Neural crest cell (in vitro differentiated cells): ENCODE data around the gene DUSP10. TPM values are rescaled to one million over a fixed set of nuclear protein-coding genes. Genes with fewer than 3 reads are reported as not detected.

Experiments used
- DNase-seq: peaks from one replicate; pipeline ENCODE4 v3.0.0; 2021; ENCODE audit warnings: low read depth, mixed read lengths, low spot score
- H3K27ac Mint-ChIP-seq: one replicate; pipeline ENCODE4 v1.8.0; 2021; ENCODE audit warnings: mild to moderate bottlenecking, mixed read lengths; ENCODE audit not compliant: unreplicated experiment
- H3K27me3 Mint-ChIP-seq: 2 replicates; pipeline ENCODE4 v1.8.0; 2021; ENCODE audit warnings: low read depth, mild to moderate bottlenecking, mixed read lengths
- H3K36me3 Mint-ChIP-seq: 2 replicates; pipeline ENCODE4 v1.8.0; 2021; ENCODE audit warnings: low read depth, mild to moderate bottlenecking, mixed read lengths
- H3K4me1 Mint-ChIP-seq: 2 replicates; pipeline ENCODE4 v1.8.0; 2021; ENCODE audit warnings: mixed read lengths
- H3K4me3 Mint-ChIP-seq: one replicate; pipeline ENCODE4 v1.8.0; 2021; ENCODE audit warnings: mild to moderate bottlenecking, mixed read lengths
- H3K9me3 Mint-ChIP-seq: 2 replicates; pipeline ENCODE4 v1.8.0; 2021; ENCODE audit warnings: mixed read lengths
- CTCF ChIP-seq: fragments of 200-600 bp; sonication (generic); conservative IDR thresholded peaks from 2 replicates; pipeline ENCODE4 v1.5.0; 2021; ENCODE audit warnings: antibody characterized with exemption, mild to moderate bottlenecking
- total RNA-seq: library from RNA; stranded (reverse); gene quantifications from 2 replicates; pipeline ENCODE4 v1.2.1, GENCODE V29; 2021

The DUSP10 gene
- total RNA-seq, 1 donor from 2014 or later = 1.6 TPM

DNA sequence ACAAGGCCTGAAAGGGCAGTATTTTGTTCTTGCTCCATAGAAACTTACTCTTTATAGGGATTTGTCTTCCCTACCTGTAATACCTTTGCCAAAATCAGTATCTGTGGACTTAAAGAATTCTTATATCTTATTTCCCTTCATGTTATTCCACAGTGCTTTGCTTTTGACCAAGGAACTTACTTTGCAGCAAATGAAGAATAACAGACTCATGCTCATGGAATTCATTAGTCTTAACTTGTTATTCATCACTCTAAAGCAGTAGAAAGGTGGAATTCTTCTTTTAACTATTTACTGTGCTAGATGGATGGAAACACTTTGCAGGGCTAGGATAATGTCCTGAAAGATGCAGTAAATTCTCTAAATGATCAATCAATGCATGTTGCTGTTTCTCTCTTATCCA lies 45.9 kb downstream of the DUSP10 start:
- no peaks in the 10 kb centered on the region for H3K4me1 Mint-ChIP-seq
- DNase-seq = no peak
- no peaks in the 10 kb centered on the region for H3K36me3 Mint-ChIP-seq
- no peak for TF ChIP-seq CTCF
- no peak overlapping the region for H3K4me3 Mint-ChIP-seq
- no peak overlapping the region for H3K27ac Mint-ChIP-seq
- H3K27me3 Mint-ChIP-seq = no peaks in the 10 kb centered on the region
- H3K9me3 Mint-ChIP-seq = no peaks in the 10 kb centered on the region

DNA sequence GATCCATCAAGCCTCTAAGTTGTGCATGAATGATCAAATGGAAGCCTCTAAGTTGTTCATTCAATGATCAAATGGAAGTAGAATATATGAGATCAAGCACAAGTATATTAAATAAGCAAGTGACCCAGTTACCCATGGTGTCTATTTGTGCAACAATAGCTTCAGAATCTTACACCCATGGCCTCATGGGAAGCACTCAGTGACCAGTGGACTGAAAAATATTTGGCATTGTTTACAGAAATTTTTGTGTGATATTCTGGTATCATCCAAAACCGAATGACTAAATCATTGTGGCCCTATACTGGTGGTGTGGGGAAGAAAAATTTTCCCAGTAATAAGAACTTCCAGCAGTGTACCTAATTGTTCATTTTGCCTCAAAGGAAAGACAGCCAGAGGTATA lies 46.6 kb downstream of the DUSP10 start:
- no peaks in the 10 kb centered on the region for H3K4me1 Mint-ChIP-seq
- no peak for DNase-seq
- no peaks in the 10 kb centered on the region for H3K27me3 Mint-ChIP-seq
- H3K9me3 Mint-ChIP-seq = no peaks in the 10 kb centered on the region
- no peak for TF ChIP-seq CTCF
- H3K4me3 Mint-ChIP-seq = no peak overlapping the region
- H3K27ac Mint-ChIP-seq = no peak overlapping the region
- H3K36me3 Mint-ChIP-seq = no peaks in the 10 kb centered on the region

DNA sequence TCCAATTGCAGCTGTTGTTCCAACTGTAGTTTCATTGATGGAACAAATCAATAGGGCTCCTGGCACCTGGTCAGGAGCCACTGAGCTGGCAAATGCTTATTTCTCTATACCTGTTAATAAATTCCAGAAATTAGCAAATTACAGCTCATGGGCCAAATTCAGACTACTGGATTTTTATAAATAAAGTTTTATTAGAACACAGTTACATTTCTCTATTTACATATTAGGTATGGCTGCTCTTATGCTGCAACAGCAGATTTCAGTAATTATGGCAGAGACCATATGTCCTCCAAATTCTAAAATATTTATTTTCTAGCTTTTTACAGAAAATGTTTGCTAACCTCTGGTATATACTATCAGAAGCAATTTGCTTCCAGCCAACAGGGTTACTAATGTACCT lies 47.8 kb downstream of the DUSP10 start:
- no peaks in the 10 kb centered on the region for H3K27me3 Mint-ChIP-seq
- no peak overlapping the region for H3K4me3 Mint-ChIP-seq
- DNase-seq = no peak
- no peak for TF ChIP-seq CTCF
- no peaks in the 10 kb centered on the region for H3K9me3 Mint-ChIP-seq
- H3K36me3 Mint-ChIP-seq = no peaks in the 10 kb centered on the region
- H3K27ac Mint-ChIP-seq = no peak overlapping the region
- H3K4me1 Mint-ChIP-seq = no peaks in the 10 kb centered on the region

GRCh38 chr1:221693087-221693486 lies 48.8 kb downstream of the DUSP10 start:
- no peak overlapping the region for H3K27ac Mint-ChIP-seq
- DNase-seq = no peak
- H3K4me3 Mint-ChIP-seq = no peak overlapping the region
- H3K36me3 Mint-ChIP-seq = no peaks in the 10 kb centered on the region
- peak; percentile 29 for TF ChIP-seq CTCF
- no peaks in the 10 kb centered on the region for H3K9me3 Mint-ChIP-seq
- H3K27me3 Mint-ChIP-seq = no peaks in the 10 kb centered on the region
- no peaks in the 10 kb centered on the region for H3K4me1 Mint-ChIP-seq

DNA sequence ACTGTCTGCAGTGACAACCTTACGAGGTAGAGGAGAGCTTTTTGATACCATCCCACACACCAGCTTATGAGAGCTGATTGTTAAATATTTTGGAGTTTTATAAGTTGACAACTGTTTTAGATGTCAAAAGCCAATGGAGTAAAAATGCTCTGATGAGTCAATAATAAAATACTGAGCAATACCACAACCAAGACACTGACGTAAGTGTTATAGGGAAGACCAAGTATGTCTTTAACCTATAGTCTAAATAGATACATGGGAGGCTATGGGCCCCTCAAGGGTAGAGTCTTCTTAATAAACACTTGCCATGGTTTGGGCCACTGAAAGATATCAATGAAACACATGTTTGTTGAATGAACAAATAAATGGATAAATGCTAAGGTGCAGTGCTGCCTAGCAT lies 49.2 kb downstream of the DUSP10 start:
- Mint-ChIP-seq H3K4me3 (no peak overlapping the region), H3K9me3 (no peaks in the 10 kb centered on the region), H3K4me1 (no peaks in the 10 kb centered on the region), H3K36me3 (no peaks in the 10 kb centered on the region), H3K27ac (no peak overlapping the region), H3K27me3 (no peaks in the 10 kb centered on the region)
- DNase-seq = no peak
- no peak for TF ChIP-seq CTCF

DNA sequence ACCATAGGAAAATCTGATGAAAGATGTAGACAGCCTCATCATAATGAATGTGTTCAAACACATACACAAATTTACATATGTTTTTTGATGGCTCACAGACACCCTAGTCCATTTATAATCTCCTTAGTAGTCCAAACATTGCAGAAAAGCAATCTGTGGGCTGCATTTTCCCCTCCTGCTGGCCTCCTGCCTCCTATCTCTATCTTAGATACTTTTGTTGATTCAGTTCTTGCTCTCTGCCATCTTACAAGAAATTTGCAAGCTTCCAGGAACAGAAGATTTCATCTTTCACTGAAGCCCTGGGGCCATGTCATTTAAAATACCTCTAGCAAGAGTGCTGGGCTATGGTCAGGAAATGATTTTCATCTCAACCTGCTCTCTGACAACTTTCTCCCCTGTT lies 50.6 kb downstream of the DUSP10 start:
- no peak overlapping the region for H3K4me3 Mint-ChIP-seq
- no peak overlapping the region for H3K27ac Mint-ChIP-seq
- H3K9me3 Mint-ChIP-seq = no peaks in the 10 kb centered on the region

More for the DNA sequence above, 50.6 kb downstream of the DUSP10 start:
- DNase-seq = no peak
- no peak for TF ChIP-seq CTCF
- Mint-ChIP-seq H3K4me1 (no peaks in the 10 kb centered on the region), H3K27me3 (no peaks in the 10 kb centered on the region), H3K36me3 (no peaks in the 10 kb centered on the region)
